GM19455 (cell line): ENCODE measurements around the gene CFDP1.
A peak's percentile ranks its signal among the peaks of the same experiment; 100 is the strongest.

Experiments used
- ATAC-seq: cut with Tn5 transposase; IDR thresholded peaks from one replicate; pipeline ENCODE4 v1.9.1; 2021; ENCODE audit not compliant: unreplicated experiment

CFDP1 gene

DNA sequence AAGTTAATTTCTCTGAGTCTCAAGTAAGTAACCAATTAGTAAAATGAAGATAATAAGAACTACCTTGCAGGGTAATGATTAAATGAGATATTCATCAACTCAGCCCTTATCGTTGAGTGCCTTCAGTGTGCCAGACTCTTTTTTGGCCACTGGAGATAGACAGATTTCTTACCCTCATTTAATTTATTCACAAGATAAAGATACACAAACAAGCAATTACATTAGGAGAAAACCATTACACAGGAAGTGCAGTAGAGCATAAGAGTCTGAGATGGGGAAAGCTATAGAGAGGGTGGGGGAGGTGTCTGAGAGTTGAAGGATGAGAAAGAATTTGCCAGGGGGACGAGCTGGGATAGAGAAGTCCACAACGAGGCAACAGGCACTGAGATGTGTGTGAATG, 109.4 kb downstream of the CFDP1 start:
- ATAC-seq, result no peak

DNA sequence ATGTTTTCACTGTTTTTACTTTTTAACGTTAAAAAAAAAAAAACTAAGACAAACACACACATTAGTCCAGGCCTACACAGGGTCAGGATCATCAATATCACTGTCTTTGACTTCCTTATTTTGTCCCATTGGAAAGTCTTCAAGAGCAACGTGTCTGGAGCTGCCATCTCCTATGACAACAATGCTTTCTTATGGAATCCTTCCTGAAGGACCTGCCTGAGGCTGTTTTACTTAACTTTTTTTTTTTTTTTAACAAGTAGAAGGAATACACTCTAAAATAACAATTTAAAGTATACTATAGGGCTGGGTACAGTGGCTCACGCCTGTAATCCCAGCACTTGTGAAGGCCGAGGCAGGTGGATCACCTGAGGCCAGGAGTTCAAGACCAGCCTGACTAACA, 110.1 kb downstream of the CFDP1 start:
- ATAC-seq, result no peak

DNA sequence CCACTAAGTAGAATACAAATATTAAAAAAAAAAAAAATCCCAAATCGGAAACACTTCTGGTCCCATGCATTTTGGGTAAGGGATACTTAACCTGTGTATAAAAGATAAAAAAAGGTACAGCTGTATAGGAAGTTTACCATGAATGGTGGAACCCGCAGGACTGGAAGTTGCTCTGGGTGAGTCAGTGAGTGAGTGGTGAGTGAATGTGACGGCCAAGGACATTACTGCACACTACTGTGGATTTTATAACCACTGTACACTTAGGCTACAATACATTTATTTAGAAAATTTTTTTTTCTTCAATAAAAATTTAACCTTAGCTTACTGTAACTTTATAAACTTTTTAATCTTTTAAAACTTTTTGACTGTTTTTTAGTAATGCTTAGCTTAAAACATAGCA, 110.6 kb downstream of the CFDP1 start:
- ATAC-seq, result no peak

DNA sequence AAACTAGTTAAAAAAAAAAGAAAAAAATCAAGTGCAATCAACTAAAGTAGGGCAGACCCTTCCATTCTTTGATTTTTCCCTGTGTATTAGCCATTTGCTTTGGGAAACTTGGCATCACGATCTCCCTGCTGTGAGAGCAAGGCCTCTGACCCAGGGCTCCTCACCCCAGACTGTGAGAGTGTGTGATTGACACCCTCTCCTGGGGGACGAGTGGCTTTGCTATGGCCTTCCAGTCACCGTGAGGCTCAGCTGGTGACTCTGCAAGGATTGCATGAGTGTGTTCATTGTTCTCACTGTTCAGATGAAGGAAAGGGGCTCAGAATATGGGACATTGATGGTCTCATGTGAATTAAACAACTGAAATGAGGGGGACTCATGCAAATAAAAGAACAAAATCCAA, 112.9 kb downstream of the CFDP1 start:
- no peak for ATAC-seq

DNA sequence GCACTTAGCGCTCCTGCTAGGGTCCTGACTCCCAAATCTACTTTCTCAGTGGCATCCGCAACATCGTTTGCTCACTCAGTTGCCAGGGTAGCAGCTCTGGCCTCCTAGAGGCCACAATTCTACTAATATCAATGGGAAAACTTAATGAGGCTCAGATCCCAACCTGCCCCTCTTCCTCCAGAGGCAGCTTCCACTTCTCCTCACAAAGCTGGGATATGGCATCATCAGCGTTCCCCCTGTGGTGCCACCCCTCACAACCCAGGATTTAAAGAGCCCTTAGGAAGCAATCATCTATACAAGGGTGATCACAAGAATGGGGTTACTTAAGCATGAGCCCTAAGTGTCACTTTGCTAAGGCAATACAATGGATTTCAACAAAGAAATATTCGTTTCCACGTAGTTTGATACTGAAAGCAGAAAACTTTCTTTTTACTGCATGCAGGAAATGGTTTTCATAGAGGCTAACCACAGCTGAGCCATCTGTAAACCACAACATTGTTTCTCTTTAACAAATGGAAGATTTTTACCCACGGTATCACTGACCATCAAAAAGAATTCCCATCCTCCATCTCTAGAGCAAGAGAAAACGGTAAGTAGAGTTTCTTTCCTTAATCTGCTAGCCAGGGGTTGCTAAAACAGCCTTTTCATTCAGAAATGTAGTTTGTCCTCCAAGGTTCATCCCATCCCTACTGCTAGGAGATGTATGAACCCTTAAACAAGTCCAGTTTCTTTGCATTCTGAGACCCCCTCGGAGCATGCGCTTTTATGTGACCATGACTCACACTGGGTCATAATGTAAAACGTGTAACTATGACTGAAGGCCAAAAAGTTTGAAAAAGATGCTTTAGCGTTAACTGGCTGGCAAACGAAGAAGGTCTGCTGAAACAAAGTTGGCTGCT, 113.5 kb downstream of the CFDP1 start:
- peak; percentile 64 for ATAC-seq

DNA sequence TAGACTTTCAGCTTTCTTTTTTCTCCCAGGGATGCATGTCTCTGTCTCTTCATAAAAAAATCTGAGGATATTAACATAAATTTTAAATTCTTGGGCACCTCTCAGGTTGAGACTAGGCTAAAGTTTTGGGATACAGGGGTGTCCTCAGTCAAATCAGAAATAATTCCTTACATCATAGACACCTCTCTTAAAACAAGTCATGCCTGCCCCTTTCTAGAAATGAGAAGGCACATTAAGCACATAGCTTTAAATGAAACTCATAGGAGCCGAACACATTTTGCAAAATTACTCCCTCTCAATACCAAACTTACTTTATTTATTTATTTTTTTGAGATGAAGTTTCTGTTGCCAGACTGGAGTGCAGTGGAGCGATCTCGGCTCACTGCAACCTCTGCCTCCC, 114.6 kb downstream of the CFDP1 start:
- no peak for ATAC-seq

DNA sequence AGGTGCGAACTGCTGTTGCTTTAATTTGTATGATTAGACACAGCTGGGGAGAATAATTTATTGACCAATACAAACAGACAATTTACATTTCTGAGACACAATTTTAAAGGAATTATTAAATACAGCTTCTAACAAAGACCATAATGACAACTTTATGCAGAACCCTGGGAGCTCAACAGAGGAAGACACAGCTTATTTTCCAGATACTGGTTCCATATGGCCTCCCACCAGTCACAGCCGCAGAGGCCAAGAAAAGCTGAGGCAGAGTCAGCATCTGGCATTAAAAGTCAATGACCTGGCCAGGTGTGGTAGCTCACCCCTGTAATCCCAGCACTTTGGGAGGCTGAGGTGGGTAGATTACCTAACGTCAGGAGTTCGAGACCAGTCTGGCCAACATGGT, 115.8 kb downstream of the CFDP1 start:
- no peak for ATAC-seq

DNA sequence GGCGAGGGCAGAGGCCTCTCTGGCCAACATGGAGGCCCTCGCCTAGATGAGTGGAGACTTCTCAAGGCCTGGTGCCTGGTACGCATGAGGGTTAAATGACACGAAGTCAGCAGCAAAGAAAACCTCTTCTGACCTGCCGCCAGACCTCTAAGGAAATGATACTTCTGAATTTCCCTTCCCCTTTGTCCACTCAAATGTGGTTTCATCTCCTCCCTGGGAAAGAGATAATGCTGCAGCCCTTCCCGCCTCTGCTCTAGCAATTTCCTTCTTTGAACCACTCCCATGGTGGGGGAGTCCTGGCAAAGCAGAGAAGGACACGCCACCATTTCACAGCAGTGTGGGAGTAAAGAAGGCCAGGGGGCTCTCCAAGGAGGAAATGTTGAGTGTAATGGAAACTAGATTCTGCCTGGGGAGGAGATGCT, 116.2 kb downstream of the CFDP1 start:
- no peak for ATAC-seq

DNA sequence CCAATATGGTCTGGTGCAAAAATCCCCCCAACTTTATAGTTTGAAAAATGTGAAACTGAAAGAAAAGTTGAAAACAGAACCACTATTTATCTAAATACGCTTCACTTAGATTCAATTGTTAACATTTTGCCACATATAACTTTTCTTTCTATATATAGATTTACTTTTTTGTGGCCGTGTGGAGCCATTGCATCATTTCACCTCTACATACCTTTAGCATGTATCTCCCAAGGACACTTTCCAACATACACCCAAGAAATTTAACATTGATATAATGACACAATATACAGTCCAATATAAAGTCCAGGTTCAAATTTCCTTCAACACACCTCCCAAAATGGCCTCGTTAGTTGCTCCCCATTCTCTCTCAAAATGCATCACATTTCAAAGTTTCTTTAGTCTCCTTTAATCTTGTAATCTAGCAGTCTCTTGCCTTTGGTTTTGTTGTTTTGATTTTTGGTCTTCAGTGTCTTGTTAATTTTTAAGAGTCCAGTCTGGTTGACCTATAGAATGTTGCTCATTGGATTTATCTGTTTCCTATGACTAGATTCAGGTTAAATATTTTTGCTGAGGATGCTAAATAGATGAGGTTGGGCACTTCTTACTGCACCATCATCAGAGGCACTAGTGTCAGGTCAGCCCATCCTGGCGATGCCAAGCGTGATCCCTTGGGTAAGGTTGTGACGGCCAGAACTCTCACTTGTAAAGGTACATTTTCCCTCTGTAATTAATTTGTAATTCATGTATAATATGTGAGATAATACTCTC, 117.6 kb downstream of the CFDP1 start:
- no peak for ATAC-seq

DNA sequence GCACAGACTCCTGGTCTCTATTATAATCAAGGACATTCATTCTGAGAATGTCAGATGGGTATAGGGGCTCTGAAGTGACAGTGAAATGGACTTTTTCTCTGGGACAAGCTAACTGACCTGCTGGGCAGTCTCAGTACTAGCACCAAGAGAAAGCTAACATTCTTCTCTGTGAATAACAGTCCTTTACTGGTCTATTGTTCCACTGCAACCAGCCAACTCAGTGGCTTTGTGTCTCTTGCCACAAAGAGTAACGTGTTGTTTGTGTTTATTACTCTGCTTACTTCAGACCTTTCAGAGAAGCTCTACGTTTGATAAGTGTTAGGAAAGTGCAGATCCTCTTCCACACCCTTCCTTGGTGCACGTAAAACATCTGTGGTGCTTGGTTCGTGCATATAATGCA, 120.4 kb downstream of the CFDP1 start:
- no peak for ATAC-seq

DNA sequence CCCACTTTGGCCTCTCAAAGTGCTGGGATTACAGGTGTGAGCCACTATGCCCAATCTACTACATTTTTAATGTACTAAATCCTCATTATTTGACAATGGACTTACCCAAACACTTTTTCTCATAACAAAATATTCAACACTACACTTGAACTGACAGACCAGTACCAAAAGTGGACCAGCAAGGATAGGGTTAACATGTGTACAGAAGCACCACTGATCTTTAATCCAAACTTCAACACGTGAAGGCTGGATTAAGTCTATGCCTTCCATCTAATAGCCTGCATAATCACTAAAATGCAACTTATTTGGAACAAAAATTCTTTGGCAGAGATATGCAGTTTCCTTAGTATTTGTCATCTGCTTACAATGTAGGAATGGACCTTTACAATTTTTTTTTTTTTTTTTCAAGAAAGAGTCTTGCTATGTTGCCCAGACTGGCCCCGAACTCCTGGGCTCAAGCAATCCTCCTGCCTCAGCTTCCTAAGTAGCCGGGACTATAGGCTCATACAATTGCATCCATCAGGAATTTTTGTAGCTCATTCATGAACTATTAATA, 121.8 kb downstream of the CFDP1 start:
- no peak for ATAC-seq

DNA sequence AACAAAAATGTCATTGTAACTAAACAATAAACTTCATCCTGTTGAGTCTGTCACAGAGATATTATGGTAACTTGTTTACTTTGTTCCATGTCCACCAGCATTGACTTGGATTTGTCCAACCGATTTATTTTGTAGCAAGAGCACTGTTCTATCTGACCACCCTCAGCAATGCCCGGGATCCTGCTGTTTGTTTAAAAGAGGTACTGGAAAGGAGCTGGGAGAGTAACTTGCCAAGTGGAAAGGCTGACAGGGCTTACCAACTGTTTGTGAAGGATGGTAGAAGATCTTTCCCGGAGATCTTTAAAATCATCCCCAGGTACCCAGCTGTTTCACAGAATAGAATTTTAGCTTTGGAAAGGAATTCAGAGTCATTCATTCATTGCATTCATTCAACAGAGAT, 122.8 kb downstream of the CFDP1 start:
- no peak for ATAC-seq

DNA sequence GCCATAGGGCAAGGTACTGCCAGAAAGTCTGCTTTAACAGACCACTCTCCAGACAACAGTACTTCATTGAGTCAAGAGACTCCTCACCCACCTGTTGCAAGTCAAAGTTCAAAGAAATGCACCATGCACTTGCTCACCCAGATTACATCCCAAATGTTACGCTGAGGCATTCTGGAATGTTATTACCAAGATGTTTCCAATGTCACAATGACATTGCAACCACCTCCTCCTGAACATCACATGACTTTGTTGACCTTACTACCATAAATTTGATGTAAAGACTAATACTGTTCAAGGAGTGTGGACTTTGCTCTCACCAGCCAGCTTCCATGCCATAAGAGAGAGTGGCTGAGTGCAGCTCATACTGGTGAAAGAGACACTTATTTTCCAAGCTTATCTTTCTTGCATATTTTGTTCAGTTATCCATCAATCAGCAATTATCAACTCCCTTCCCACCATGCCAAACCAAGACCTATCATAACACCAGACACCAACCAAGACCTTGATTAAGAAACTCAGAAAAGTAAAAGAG, 123.3 kb downstream of the CFDP1 start:
- ATAC-seq, result no peak

DNA sequence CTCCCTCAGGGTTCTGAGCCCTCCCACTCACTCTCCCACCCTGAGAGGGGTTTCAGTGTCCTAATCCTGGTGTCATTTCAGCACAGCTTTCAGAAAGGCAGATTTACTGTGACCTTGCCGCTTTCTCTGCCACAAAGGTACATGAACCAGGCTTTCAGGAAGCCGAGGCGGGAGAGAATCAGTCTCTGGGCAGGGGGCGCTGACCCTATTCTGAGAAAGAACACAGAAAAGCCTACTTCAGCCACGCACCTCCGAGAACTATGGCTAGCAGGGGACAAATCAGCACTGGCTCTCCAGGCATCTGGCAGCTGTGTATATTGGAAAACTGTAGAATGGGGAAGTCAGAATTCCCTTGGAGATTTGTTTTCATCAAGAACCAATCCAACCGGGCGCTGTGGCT, 124.1 kb downstream of the CFDP1 start:
- ATAC-seq, result no peak

DNA sequence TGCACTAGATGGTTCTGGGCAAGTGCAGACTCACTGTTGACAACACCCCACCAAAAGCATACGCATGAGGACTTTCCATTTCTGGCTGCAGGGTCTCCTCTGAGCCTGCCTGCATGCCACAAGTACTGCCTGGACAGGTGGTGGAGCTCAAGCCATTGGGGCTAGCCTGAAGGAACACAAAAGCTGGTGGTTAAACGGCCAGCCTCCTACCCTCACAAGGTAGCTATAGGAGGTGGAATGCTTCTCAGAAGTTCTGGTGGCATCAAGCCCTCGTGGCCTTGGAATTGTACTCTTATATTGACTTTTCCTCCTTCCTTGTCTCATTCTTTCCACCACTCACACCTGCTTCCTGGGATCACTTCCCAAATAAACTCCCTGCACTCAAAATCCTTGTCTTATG, 125.3 kb downstream of the CFDP1 start:
- ATAC-seq, result no peak

DNA sequence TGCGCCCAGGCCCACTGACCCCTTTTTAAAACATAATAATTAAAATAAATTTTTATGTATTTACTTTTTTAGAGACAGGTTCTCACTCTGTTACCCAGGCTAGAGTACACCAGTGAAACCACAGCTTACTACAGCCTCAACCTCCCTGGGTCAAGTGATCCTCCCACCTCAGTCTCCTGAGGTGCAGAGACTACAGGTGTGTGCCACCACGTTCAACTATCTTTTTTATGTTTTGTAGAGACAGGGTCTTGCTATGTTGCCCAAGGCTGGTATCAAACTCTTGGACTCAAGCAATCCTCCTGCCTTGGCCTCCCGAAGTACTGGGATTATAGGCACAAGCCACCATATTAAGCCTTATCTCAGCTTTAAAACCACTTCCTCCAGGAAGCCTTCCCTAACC, 125.8 kb downstream of the CFDP1 start:
- ATAC-seq, result no peak

DNA sequence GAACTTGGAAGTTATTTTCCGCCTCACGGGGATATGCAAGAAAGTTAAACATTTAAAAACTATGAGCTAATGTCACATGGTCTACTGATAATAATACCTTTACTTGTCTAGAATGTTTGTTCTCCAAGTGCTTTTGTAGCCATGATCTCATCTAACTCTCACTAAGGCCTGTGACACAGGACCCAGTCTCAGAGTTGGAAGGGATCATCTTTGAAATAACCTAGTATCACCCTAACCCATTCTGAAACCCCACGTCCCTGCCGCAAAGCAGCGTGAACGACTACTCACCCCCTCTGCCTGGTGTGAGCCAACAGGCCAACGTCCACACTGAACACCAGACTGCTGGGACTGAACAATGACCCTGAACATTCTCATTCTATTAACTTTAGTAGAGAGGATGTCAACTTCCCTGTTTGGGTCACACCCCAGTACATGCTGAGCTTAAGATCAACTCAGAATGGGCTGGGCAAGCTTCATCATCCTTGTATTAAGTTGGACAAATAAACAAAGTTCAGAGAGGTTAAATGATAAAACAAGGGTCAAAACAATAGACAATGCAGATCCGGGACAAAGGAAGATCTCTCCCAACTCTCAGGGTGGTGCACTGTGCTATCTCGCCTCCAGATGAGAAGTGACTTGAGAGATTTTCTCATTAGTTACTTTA, 127.1 kb downstream of the CFDP1 start:
- ATAC-seq, result no peak

DNA sequence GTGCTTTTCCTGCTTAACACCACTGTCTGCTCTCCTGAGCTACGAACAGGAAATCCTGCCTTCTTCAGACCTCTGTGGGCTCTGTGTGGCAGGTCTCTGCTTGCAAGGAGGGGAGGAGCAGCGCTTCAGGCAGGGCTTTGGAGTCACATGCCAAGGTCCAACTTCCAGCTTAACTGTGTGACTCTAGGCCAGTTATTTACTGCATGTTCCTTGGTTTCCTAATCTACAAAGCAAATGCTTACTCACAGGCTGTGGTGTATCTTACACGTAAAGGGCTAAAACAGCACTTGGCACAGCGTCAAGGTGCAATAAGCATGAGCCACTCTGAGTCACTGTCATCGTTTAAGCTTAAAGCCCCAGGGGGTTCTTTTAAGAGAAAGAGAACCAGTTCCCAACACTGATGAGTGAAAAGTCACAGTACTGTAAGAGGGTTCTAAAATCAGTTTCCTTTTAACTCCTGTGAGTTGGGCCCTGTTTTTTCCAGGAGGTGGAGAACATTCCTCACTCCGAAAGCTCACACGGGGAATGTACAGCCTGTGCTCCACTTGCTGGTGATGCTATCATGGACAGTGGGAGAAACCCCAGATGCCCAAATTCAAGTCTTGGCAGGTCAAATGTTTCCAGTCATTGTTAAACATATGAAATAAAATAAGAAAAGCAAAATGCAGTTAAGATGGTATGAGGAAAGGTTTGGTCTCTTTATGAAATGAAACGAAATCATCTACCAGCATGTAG, 127.8 kb downstream of the CFDP1 start:
- no peak for ATAC-seq

DNA sequence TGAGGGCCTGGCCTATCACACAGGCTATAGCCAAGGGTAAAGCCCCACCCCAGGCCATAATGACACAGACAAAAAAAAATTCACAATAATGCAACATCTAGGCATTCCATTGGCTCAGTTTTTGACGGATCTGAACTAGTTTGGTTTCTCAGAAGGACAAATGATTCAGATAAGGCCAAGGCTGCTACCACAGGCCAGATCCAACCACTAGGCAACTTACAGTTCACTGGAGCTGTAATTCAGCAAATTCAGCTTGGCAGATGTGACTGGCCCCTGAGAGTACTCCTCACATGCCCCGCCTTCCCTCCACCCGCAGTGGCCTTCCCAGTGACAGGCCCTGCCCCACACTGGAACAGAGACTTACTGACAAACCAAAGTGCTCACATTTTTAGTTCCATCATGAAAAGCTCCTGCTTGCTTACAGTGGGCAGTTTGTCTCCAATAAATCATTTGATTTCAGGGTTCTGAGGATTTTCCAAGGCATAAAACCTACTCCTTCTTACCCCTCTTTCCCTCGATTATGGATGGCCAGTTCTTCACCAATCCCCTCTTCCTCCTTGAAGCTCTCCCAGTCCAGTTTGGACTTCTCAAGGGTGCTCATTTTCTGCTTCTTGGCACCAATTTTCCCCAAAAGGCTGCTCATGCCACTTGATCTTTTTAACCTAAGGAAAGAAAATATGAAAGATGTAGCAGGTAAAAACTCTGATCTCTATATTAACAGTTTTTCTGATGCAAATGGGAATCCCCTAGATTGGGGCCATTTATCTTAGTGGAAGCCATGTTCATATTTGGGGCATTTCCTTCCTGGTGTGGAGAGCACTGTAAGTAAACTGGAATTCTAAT, 128.6 kb downstream of the CFDP1 start:
- no peak for ATAC-seq

DNA sequence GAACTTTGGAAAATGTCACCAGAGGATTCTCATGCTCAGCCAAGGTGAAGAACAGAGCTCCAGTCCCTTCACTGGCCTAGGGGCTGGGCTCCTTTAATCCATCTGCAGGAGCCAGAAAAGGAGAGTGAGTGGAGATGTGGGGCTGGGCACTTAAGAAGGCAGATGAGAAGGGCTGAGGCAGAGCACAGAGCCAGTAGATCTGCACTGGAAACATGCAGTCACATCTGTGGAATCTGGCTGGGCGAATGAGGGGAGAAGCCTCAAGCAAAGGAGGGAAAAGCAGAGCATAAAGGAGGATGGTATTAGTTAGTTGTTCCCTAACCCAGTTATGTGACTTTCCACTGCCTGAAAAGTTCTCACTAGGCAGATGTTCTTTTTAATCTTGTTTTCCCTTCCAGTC, 131.5 kb downstream of the CFDP1 start:
- ATAC-seq, result no peak
